ENCODE results near the gene ADCK2.

GRCh38 chr7:140654109-140654387 is 18.7 kb upstream of the ADCK2 start:
- TF ChIP-seq, protein P1, sequence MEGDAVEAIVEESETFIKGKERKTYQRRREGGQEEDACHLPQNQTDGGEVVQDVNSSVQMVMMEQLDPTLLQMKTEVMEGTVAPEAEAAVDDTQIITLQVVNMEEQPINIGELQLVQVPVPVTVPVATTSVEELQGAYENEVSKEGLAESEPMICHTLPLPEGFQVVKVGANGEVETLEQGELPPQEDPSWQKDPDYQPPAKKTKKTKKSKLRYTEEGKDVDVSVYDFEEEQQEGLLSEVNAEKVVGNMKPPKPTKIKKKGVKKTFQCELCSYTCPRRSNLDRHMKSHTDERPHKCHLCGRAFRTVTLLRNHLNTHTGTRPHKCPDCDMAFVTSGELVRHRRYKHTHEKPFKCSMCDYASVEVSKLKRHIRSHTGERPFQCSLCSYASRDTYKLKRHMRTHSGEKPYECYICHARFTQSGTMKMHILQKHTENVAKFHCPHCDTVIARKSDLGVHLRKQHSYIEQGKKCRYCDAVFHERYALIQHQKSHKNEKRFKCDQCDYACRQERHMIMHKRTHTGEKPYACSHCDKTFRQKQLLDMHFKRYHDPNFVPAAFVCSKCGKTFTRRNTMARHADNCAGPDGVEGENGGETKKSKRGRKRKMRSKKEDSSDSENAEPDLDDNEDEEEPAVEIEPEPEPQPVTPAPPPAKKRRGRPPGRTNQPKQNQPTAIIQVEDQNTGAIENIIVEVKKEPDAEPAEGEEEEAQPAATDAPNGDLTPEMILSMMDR (IDR thresholded peaks at IDR 0.05): no peak
- TF ChIP-seq POLR2A (IDR thresholded peaks at IDR 0.05): no peak
